Parathyroid adenoma (tissue), 2 donors: ENCODE data around the gene OR2D2.
"Not testable (repeated sequence)": the region's sequence is repeated elsewhere in the genome, so short reads cannot be mapped to it uniquely, and the experiment has no call there.

ENCODE experiments used
- H2AFZ ChIP-seq: fragments of 300-600 bp; sonication (generic); one replicate; pipeline ENCODE4 v1.7.0; 2017; ENCODE audit warnings: antibody characterized with exemption, mild to moderate bottlenecking
- H3K27ac ChIP-seq: fragments of 300-600 bp; sonication (generic); one replicate; pipeline ENCODE4 v1.7.0; 2017
- H3K27me3 ChIP-seq: fragments of 300-600 bp; sonication (generic); one replicate; pipeline ENCODE4 v1.7.0; 2017; ENCODE audit warnings: low read length; ENCODE audit not compliant: control insufficient read depth, insufficient read depth
- H3K36me3 ChIP-seq: fragments of 300-600 bp; sonication (generic); one replicate; pipeline ENCODE4 v1.7.0; 2017; ENCODE audit warnings: low read length; ENCODE audit not compliant: control insufficient read depth, insufficient read depth
- H3K4me1 ChIP-seq: fragments of 300-600 bp; sonication (generic); one replicate; pipeline ENCODE4 v1.7.0; 2017; ENCODE audit warnings: control low read depth
- H3K4me2 ChIP-seq: fragments of 300-600 bp; sonication (generic); one replicate; pipeline ENCODE4 v1.7.0; 2017; ENCODE audit warnings: low read length
- H3K4me3 ChIP-seq: fragments of 300-600 bp; sonication (generic); one replicate; pipeline ENCODE4 v1.7.0; 2017; ENCODE audit warnings: low read depth, low read length
- H3K79me2 ChIP-seq: fragments of 300-600 bp; sonication (generic); one replicate; pipeline ENCODE4 v1.7.0; 2017; ENCODE audit warnings: control low read depth
- H3K9ac ChIP-seq: fragments of 300-600 bp; sonication (generic); one replicate; pipeline ENCODE4 v1.7.0; 2017; ENCODE audit warnings: mild to moderate bottlenecking
- H3K9me3 ChIP-seq: fragments of 300-600 bp; sonication (generic); one replicate; pipeline ENCODE4 v1.7.0; 2017; ENCODE audit warnings: low read length; ENCODE audit not compliant: control insufficient read depth
- CTCF ChIP-seq: fragments of 300-600 bp; sonication (generic); IDR thresholded peaks from one replicate; pipeline ENCODE4 v1.7.0; 2017; ENCODE audit warnings: antibody characterized with exemption, mild to moderate bottlenecking
- donor health status: primary hyperparathyroidism.

Gene OR2D2

GRCh38 chr11:6855971-6856541 lies 36.2 kb downstream of the OR2D2 start:
- Histone ChIP-seq H3K4me2 (no peak overlapping the region), H3K9ac (no peak overlapping the region), H3K27ac (no peak overlapping the region), H3K27me3 (no peaks in the 10 kb centered on the region), H3K4me1 (no peaks in the 10 kb centered on the region), H3K36me3 (no peaks in the 10 kb centered on the region), H2AFZ (no peak overlapping the region), H3K9me3 (no peaks in the 10 kb centered on the region), H3K4me3 (no peak overlapping the region), H3K79me2 (no peaks in the 10 kb centered on the region)
- TF ChIP-seq CTCF, result no peak

GRCh38 chr11:6854801-6855200 lies 37.5 kb downstream of the OR2D2 start:
- H2AFZ ChIP-seq, H3K4me1 ChIP-seq: not testable (repeated sequence)

GRCh38 chr11:6850526-6850925 lies 41.8 kb downstream of the OR2D2 start:
- Histone ChIP-seq H3K36me3 (no peaks in the 10 kb centered on the region), H3K4me1 (no peaks in the 10 kb centered on the region), H3K79me2 (no peaks in the 10 kb centered on the region), H2AFZ (no peak overlapping the region), H3K4me3 (no peak overlapping the region), H3K27ac (no peak overlapping the region), H3K4me2 (no peak overlapping the region), H3K27me3 (no peaks in the 10 kb centered on the region), H3K9ac (no peak overlapping the region), H3K9me3 (no peaks in the 10 kb centered on the region)
- TF ChIP-seq CTCF, result no peak

More at GRCh38 chr11:6854801-6855200, 37.5 kb downstream of the OR2D2 start:
- not testable (repeated sequence) for H3K27ac ChIP-seq, H3K4me3 ChIP-seq, H3K9ac ChIP-seq, H3K9me3 ChIP-seq, H3K4me2 ChIP-seq, H3K27me3 ChIP-seq, H3K79me2 ChIP-seq, H3K36me3 ChIP-seq

GRCh38 chr11:6845383-6845782 lies 46.9 kb downstream of the OR2D2 start, which contains the start of gene OR10A5:
Gene OR10A5 (plus strand): TSS chr11:6845683. CDS start chr11:6845683, 0 bp downstream.
- no peak within 1 kb of the TSS for H3K9ac ChIP-seq
- H3K4me2 ChIP-seq, result no peak within 1 kb of the TSS
- no peaks in the 10 kb centered on the region for H3K79me2 ChIP-seq
- H3K36me3 ChIP-seq, result no peaks in the 10 kb centered on the region
- no peaks in the 10 kb centered on the region for H3K27me3 ChIP-seq
- no peak within 1 kb of the TSS for H2AFZ ChIP-seq
- TF ChIP-seq CTCF, result no peak
- H3K4me3 ChIP-seq, result no peak within 1 kb of the TSS
- H3K9me3 ChIP-seq, result no peaks in the 10 kb centered on the region
- H3K27ac ChIP-seq, result no peak within 1 kb of the TSS
- no peaks in the 10 kb centered on the region for H3K4me1 ChIP-seq

- Histone ChIP-seq H3K4me2 (no peak overlapping the region), H2AFZ (no peak overlapping the region), H3K9me3 (no peaks in the 10 kb centered on the region), H3K4me1 (no peaks in the 10 kb centered on the region), H3K36me3 (no peaks in the 10 kb centered on the region), H3K27ac (no peak overlapping the region), H3K27me3 (no peaks in the 10 kb centered on the region), H3K9ac (no peak overlapping the region), H3K79me2 (no peaks in the 10 kb centered on the region), H3K4me3 (no peak overlapping the region)
- no peak for TF ChIP-seq CTCF
Measured at GRCh38 chr11:6844356-6844755, 47.9 kb downstream of the OR2D2 start.
